Breast epithelium (tissue), 4 donors: ENCODE measurements around the gene PLEKHG4B. TPM values are rescaled to one million over a fixed set of nuclear protein-coding genes. Genes with fewer than 3 reads are reported as not detected.

Experiments used
- DNase-seq, 2 donors: peaks; one replicate each; pipeline ENCODE4 v3.0.0-alpha.2; 2019; ENCODE audit warnings: low spot score in 2 of 2
- H3K27ac ChIP-seq, 2 donors: fragments of 200-600 bp; sonication (generic) in 1 of 2; one replicate each; pipeline ENCODE4 v1.5.1; 2016 to 2019; ENCODE audit warnings: mild to moderate bottlenecking in 1 of 2
- H3K27me3 ChIP-seq, 2 donors: fragments of 200-600 bp; sonication (generic) in 1 of 2; one replicate each; pipeline versions ENCODE4 v1.5.1 to v1.6.0; 2017 to 2019; ENCODE audit warnings: control low read depth in 1 of 2, mild to moderate bottlenecking in 1 of 2
- H3K36me3 ChIP-seq: fragments of 200-600 bp; one replicate; pipeline ENCODE4 v1.5.1; 2019
- H3K4me1 ChIP-seq, 2 donors: fragments of 200-600 bp; sonication (generic); one replicate each; pipeline ENCODE4 v1.5.1; 2016 to 2019; ENCODE audit warnings: control low read depth in 1 of 2
- H3K4me3 ChIP-seq, 3 donors: fragments of 200-600 bp; sonication (generic); 1 replicate in 2 of 3; 2 replicates in 1 of 3; pipeline ENCODE4 v1.5.1; 2016 to 2019; ENCODE audit warnings: mild to moderate bottlenecking in 3 of 3, moderate library complexity in 2 of 3
- H3K9me3 ChIP-seq, 2 donors: fragments of 200-600 bp; sonication (generic) in 1 of 2; one replicate each; pipeline ENCODE4 v1.5.1; 2016 to 2019; ENCODE audit warnings: control low read depth in 1 of 2
- POLR2A ChIP-seq: fragments of 450-650 bp; IDR thresholded peaks from one replicate; pipeline ENCODE4 v1.6.1; 2016; ENCODE audit warnings: antibody characterized with exemption, mild to moderate bottlenecking, moderate library complexity
- POLR2AphosphoS5 ChIP-seq, 3 donors: sonication (generic); formaldehyde crosslinking; IDR thresholded peaks; one replicate each; pipeline ENCODE4 v1.6.1; 2017; ENCODE audit warnings: antibody characterized with exemption in 3 of 3
- intact Hi-C: fragments of 100-400 bp; cut with DNase I; formaldehyde crosslinking; loops from one replicate; pipeline ENCODE4 v1.15.1; 2023; ENCODE audit warnings: low total_unique reads
- total RNA-seq, 3 donors: library from RNA; depleted of rRNA; stranded (reverse); fragments of >200 nt; gene quantifications; one replicate each; pipeline ENCODE4 v1.1.0, GENCODE V29; 2016
- TF ChIP-seq, protein P1 (sequence below), 3 donors: fragments of 450-650 bp; IDR thresholded peaks; one replicate each; pipeline ENCODE4 v1.5.1; 2016 to 2017; ENCODE audit warnings: antibody characterized with exemption in 3 of 3, mild to moderate bottlenecking in 3 of 3, moderate library complexity in 3 of 3

PLEKHG4B gene
- total RNA-seq, 3 donors from 2014 or later: 4.3 to 5.4 TPM; not detected in 1

DNA sequence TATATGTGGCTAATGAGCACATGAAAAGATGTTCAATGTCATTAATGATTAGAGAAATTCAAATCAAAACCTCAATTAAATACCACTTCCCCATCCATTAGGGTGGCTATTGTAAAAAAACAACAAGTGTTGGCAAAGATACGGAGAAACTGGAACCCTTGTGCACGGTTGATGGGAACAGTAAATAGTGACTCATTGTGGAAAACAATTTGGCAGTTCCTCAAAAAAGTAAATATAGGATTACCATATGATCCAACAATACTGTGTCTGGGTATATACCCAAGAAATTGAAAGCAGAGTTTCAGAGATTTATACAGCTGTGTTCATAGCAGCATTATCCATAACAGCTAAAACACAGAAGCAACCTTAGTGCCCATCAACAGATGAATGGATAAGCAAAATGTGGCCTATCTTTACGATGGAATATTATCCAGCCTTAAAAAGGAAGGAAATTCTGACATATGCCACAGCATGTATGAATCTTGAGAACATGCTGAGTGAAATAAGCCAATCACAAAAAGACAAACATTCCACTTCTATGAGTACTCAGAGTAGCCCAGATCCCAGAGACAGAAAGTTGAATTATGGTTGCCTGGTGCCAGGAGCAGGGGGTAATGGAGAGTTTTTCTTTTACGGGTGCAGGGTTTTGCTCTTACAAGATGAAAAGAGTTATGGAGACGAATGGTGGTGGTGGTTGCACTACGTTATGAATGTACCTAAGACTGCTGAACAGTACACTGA lies 57.9 kb downstream of the PLEKHG4B start:
- DNase-seq: no peak
- H3K4me1 ChIP-seq: no peaks in the 10 kb centered on the region
- H3K27ac ChIP-seq: no peak overlapping the region
- no peaks in the 10 kb centered on the region for H3K36me3 ChIP-seq
- no peak overlapping the region for H3K4me3 ChIP-seq
- no peaks in the 10 kb centered on the region for H3K27me3 ChIP-seq
- H3K9me3 ChIP-seq: peaks cover 16 to 19% of the 10 kb centered on the region in 2 donors
- intact Hi-C loops: no loop called here
- TF ChIP-seq, protein P1, sequence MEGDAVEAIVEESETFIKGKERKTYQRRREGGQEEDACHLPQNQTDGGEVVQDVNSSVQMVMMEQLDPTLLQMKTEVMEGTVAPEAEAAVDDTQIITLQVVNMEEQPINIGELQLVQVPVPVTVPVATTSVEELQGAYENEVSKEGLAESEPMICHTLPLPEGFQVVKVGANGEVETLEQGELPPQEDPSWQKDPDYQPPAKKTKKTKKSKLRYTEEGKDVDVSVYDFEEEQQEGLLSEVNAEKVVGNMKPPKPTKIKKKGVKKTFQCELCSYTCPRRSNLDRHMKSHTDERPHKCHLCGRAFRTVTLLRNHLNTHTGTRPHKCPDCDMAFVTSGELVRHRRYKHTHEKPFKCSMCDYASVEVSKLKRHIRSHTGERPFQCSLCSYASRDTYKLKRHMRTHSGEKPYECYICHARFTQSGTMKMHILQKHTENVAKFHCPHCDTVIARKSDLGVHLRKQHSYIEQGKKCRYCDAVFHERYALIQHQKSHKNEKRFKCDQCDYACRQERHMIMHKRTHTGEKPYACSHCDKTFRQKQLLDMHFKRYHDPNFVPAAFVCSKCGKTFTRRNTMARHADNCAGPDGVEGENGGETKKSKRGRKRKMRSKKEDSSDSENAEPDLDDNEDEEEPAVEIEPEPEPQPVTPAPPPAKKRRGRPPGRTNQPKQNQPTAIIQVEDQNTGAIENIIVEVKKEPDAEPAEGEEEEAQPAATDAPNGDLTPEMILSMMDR (IDR thresholded peaks at IDR 0.05): no peak
- TF ChIP-seq POLR2AphosphoS5 (IDR thresholded peaks at IDR 0.05): no peak
- no peak for TF ChIP-seq POLR2A

DNA sequence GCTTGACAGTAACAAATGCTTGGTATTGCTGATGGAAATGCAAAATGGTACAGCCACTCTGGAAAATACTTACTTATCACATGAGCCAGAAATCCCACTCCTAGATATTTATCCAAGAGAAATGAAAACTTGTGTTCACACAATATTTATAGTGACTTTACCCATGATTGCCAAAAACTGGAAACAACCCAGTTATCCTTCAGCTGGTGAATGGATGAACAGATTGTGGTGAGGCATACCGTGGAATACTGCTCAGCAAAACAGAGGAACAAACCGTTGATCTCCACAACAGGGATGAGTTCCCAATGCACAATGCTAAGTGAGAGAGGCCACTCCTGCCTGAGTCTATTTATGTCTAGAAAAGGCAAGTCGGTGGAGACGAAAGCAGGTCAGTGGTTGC lies 58.8 kb downstream of the PLEKHG4B start:
- intact Hi-C loops: no loop called here
- no peak overlapping the region for H3K4me3 ChIP-seq
- no peak for DNase-seq
- H3K27me3 ChIP-seq: no peaks in the 10 kb centered on the region
- no peaks in the 10 kb centered on the region for H3K4me1 ChIP-seq
- TF ChIP-seq POLR2AphosphoS5 (IDR thresholded peaks at IDR 0.05): no peak
- TF ChIP-seq, protein P1 (IDR thresholded peaks at IDR 0.05): no peak
- TF ChIP-seq POLR2A: no peak
- no peaks in the 10 kb centered on the region for H3K36me3 ChIP-seq
- H3K9me3 ChIP-seq: peaks cover 16 to 19% of the 10 kb centered on the region in 2 donors
- H3K27ac ChIP-seq: no peak overlapping the region

DNA sequence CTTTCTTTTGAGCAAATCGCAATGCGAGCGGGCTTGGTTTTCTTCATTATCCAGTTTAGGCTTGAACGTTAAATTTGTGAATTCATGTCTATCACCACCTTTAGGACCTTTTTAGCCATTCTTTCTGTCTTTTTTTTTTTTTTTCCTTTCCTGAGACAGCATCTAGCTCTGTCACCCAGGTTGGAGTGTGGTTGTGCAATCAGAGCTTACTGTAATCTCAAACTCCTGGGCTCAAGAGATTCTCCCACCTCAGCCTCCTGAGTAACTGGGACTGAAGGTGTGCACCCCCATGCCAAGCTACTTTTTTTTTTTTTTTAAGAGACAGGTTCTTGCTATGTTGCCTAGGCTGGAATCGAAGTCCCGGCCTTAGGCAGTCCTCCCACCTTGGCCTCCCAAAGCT lies 60.1 kb downstream of the PLEKHG4B start:
- Histone ChIP-seq H3K27me3 (no peaks in the 10 kb centered on the region), H3K4me3 (no peak overlapping the region), H3K9me3 (peaks cover 10 to 15% of the 10 kb centered on the region in 2 donors), H3K4me1 (no peaks in the 10 kb centered on the region), H3K36me3 (no peaks in the 10 kb centered on the region), H3K27ac (no peak overlapping the region)
- TF ChIP-seq, protein P1 (IDR thresholded peaks at IDR 0.05): no peak
- TF ChIP-seq POLR2A (no peak), POLR2AphosphoS5 (IDR thresholded peaks at IDR 0.05) (no peak)
- intact Hi-C loops: no loop called here
- no peak for DNase-seq

DNA sequence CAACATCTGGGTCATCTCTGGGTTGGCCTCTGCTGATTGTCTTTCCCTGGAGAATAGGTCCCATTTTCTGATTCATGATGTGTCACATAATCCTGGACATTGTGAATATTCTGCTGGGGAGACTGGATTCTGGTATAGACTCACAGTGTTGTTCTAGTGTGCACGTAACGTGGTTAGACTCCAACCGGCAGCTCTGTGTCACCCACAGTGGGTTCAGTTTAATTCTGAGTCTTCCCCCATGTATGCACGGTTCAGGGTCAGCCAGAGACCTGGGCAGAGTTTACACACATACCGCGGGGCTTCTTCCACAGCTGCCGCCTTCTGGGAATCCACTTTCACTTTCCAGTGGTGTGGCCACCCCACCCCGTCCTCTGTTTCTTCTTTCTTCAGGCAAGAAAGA lies 61.3 kb downstream of the PLEKHG4B start:
- Histone ChIP-seq H3K27me3 (no peaks in the 10 kb centered on the region), H3K4me1 (no peaks in the 10 kb centered on the region), H3K9me3 (peaks cover 0 to 3% of the 10 kb centered on the region in 2 donors), H3K27ac (no peak overlapping the region), H3K36me3 (no peaks in the 10 kb centered on the region), H3K4me3 (no peak overlapping the region)
- TF ChIP-seq POLR2AphosphoS5 (IDR thresholded peaks at IDR 0.05): no peak
- DNase-seq: no peak
- intact Hi-C loops: no loop called here

DNA sequence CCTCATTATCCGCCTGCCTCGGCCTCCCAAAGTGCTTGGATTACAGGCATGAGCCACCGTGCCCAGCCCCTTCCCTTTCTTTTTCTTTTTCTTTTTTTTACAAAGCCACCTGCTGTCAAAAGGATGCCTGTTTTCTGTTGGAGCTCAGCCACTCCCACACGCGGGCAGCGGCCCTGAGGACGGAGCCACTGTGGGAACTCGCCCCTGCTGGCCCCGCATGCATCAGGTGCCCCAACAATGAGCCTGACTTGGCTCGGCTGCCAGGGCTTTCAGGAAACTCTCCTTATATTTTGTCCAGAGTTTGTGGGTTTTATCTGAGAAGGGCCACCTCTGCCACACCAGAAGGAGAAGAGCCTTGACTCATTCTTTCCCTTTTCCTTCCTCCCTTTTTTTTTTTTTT lies 62.3 kb downstream of the PLEKHG4B start:
- intact Hi-C loops: no loop called here
- Histone ChIP-seq H3K4me3 (no peak overlapping the region), H3K36me3 (no peaks in the 10 kb centered on the region), H3K4me1 (no peaks in the 10 kb centered on the region), H3K27me3 (no peaks in the 10 kb centered on the region), H3K9me3 (no peaks in the 10 kb centered on the region), H3K27ac (no peak overlapping the region)
- TF ChIP-seq, protein P1 (IDR thresholded peaks at IDR 0.05): no peak
- TF ChIP-seq POLR2A: no peak
- TF ChIP-seq POLR2AphosphoS5 (IDR thresholded peaks at IDR 0.05): no peak
- DNase-seq: no peak
